Kidney (tissue), 14 donors: Measurements from ENCODE around the gene NOX5. TPM values are rescaled to one million over a fixed set of nuclear protein-coding genes. Genes with fewer than 3 reads are reported as not detected.

Experiments
- DNase-seq, 5 donors: peaks; one replicate each; pipeline ENCODE4 v3.0.0-alpha.2; 2013 to 2020
- FAIRE-seq: peaks from 2 replicates; lab custom pipeline; 2012; peaks lifted over from hg19 to GRCh38; lab: Jason Lieb, UNC
- H3K27ac ChIP-seq, 2 donors: one replicate each; pipeline ENCODE4 v1.7.0; 2013; ENCODE audit warnings: low read depth in 2 of 2, low read length in 2 of 2, inconsistent platforms in 1 of 2
- H3K27me3 ChIP-seq: one replicate; pipeline ENCODE4 v1.7.1; 2013; ENCODE audit warnings: low read length, inconsistent platforms; ENCODE audit not compliant: control insufficient read depth, insufficient read depth
- H3K36me3 ChIP-seq, 3 donors: one replicate each; pipeline versions ENCODE4 v1.7.0 to v1.7.1; 2013; ENCODE audit warnings: low read length in 3 of 3, control low read depth in 1 of 3, inconsistent platforms in 1 of 3; ENCODE audit not compliant: insufficient read depth in 3 of 3, control insufficient read depth in 2 of 3
- H3K4me1 ChIP-seq, 3 donors: one replicate each; pipeline versions ENCODE4 v1.7.0 to v1.7.1; 2013; ENCODE audit warnings: low read length in 3 of 3, inconsistent platforms in 1 of 3, low read depth in 1 of 3; ENCODE audit not compliant: control insufficient read depth in 2 of 3, insufficient read depth in 2 of 3
- H3K4me3 ChIP-seq, 3 donors: one replicate each; pipeline versions ENCODE4 v1.7.0 to v1.8.1; 2013; ENCODE audit warnings: low read length in 3 of 3, control low read depth in 1 of 3, inconsistent platforms in 1 of 3
- H3K9ac ChIP-seq, 3 donors: one replicate each; pipeline versions ENCODE4 v1.7.0 to v1.7.1; 2013; ENCODE audit warnings: low read length in 3 of 3, control low read depth in 1 of 3, inconsistent platforms in 1 of 3
- H3K9me3 ChIP-seq, 3 donors: one replicate each; pipeline versions ENCODE4 v1.7.0 to v1.7.1; 2013; ENCODE audit warnings: low read length in 3 of 3, control low read depth in 1 of 3, inconsistent platforms in 1 of 3; ENCODE audit not compliant: control insufficient read depth in 2 of 3, insufficient read depth in 1 of 3
- intact Hi-C: fragments of 100-400 bp; cut with DNase I; formaldehyde crosslinking; loops from one replicate; pipeline ENCODE4 v1.11.1; 2022
- polyA plus RNA-seq: library from polyadenylated mRNA; stranded (reverse); fragments of 350-450 nt; fragmentation: Illumina TruSeq; extraction: RNeasy Lipid Tissue Mini Kit (QIAGEN cat#74804); gene quantifications from one replicate; pipeline ENCODE4 v1.2.3, GENCODE V29; 2014; ENCODE audit warnings: low read depth, low replicate concordance; ENCODE audit not compliant: insufficient read depth
- total RNA-seq: library from RNA; stranded (reverse); fragmentation: NEBNext Ultra II Directional; extraction: Animal tissue kit (Norgen Biotek cat#: 25700); gene quantifications from one replicate; pipeline ENCODE4 v1.2.1, GENCODE V29; 2021
- TF ChIP-seq, protein P1 (sequence below): IDR thresholded peaks from 3 replicates; pipeline ENCODE4 v1.5.1; 2012; ENCODE audit warnings: mild to moderate bottlenecking, moderate library complexity, borderline replicate concordance; ENCODE audit not compliant: insufficient read depth; ENCODE audit errors: extremely low read depth
- donor health status: control.
- donor health status: control.
- donor health status: control.
- donor health status: control.
- donor health status: control.
- donor health status: DM: yes; HTN: yes; CAD: no.
- donor health status: Normal renal cell carcinoma (clear cell type).

Gene NOX5
- total and polyA plus RNA-seq, 2 donors from 2014 or later, result 0.19 to 0.60 TPM

DNA sequence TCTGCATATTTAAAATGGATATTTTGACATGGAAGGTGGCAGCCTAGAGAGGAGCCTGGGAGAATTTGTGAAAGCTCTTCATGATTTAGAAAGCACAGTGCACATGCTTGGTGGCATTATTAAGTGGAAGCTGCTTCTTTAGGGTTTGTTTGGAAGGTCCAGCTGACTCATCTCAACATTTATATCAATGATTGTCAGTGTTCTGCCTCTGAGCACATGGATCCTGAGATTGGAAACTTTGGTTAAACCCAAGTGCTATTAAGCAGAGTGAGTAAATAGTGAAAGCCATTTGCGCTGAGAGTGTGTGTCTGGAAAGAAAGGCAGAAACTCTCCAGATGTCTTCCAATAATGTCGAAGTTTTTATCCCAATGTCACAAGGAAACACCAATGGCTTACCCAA is 7.4 kb downstream of the NOX5 start:
- no peaks in the 10 kb centered on the region for H3K9me3 ChIP-seq
- no peak for DNase-seq
- H3K27ac ChIP-seq, result no peak overlapping the region
- H3K9ac ChIP-seq, result no peak overlapping the region
- TF ChIP-seq, protein P1, sequence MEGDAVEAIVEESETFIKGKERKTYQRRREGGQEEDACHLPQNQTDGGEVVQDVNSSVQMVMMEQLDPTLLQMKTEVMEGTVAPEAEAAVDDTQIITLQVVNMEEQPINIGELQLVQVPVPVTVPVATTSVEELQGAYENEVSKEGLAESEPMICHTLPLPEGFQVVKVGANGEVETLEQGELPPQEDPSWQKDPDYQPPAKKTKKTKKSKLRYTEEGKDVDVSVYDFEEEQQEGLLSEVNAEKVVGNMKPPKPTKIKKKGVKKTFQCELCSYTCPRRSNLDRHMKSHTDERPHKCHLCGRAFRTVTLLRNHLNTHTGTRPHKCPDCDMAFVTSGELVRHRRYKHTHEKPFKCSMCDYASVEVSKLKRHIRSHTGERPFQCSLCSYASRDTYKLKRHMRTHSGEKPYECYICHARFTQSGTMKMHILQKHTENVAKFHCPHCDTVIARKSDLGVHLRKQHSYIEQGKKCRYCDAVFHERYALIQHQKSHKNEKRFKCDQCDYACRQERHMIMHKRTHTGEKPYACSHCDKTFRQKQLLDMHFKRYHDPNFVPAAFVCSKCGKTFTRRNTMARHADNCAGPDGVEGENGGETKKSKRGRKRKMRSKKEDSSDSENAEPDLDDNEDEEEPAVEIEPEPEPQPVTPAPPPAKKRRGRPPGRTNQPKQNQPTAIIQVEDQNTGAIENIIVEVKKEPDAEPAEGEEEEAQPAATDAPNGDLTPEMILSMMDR, result no peak
- no peak overlapping the region for H3K4me3 ChIP-seq
- H3K36me3 ChIP-seq, result no peaks in the 10 kb centered on the region
- H3K4me1 ChIP-seq, result no peaks in the 10 kb centered on the region
- H3K27me3 ChIP-seq, result no peaks in the 10 kb centered on the region
- FAIRE-seq, result no peak
- intact Hi-C loops, result no loop called here

DNA sequence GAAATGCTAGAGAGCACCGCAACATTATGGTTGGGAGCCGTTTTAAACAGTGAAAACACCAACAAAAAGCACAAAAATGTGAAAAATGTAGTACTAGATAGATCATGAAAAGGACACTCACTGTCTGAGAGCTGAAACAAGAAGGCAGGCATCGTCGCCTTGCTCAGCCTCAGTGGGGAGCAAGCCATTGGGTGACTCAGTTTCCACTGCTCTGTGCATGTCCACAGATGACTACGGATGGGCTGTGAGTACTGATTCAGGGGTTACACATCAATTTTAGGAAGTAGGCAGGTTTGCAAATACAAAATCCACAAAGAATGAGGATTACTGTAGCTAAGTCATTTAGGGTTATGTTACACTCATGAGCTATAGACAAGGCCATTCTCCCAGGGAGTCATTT is 10.8 kb downstream of the NOX5 start:
- no peak for FAIRE-seq
- H3K36me3 ChIP-seq, result no peaks in the 10 kb centered on the region
- TF ChIP-seq, protein P1, result no peak
- no peaks in the 10 kb centered on the region for H3K9me3 ChIP-seq
- H3K27me3 ChIP-seq, result no peaks in the 10 kb centered on the region
- H3K27ac ChIP-seq, result no peak overlapping the region
- H3K4me3 ChIP-seq, result no peak overlapping the region
- no peak for DNase-seq
- H3K9ac ChIP-seq, result no peak overlapping the region
- intact Hi-C loops, result no loop called here
- no peaks in the 10 kb centered on the region for H3K4me1 ChIP-seq

DNA sequence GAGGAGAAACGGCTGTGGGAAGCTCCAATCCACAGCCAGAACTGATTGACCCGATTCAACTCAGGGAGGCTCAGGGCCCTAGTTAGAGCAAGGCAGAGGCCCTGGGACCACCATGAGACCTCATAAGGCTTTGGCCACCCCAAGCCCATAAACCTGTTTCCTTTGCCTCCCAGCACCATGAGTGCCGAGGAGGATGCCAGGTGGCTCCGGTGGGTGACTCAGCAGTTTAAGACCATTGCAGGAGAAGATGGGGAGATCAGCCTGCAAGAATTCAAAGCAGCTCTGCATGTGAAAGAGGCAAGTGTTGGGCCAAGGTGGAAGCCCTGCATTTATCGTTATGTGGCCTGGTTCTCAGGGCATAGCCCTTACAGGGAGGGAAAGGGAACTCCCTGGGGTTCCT is 11.9 kb downstream of the NOX5 start:
- Histone ChIP-seq H3K9me3 (no peaks in the 10 kb centered on the region), H3K4me1 (peaks cover 0 to 2% (median 0%) of the 10 kb centered on the region in 3 donors), H3K27me3 (no peaks in the 10 kb centered on the region), H3K9ac (no peak overlapping the region), H3K27ac (no peak overlapping the region), H3K4me3 (no peak overlapping the region), H3K36me3 (no peaks in the 10 kb centered on the region)
- DNase-seq (no peak), FAIRE-seq (no peak)
- TF ChIP-seq, protein P1, result no peak
- intact Hi-C loops, result no loop called here

DNA sequence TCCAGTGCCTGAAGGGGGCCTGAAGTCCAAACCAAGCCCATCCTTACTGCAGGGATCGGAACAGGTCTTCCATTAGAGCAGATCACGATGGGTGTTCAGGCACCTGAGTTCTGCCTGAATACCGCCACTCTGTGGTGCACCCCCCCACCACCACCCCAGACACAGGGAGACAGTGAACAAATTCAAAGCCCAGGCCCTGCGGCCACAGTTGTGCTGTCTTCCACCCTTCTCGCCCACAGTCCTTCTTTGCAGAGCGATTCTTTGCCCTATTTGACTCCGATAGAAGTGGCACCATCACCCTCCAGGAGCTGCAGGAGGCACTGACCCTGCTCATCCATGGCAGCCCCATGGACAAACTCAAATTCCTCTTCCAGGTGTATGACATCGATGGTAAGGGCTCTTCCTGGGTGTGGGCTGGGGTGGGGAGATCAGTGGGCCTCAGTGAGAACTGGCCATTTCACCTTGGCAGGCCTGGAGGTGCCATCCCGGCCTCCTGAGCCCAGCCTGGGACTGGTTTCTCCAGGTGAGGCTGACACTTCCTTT is 13.6 kb downstream of the NOX5 start:
- H3K4me3 ChIP-seq, result no peak overlapping the region

More for the DNA sequence above, 13.6 kb downstream of the NOX5 start:
- Histone ChIP-seq H3K36me3 (no peaks in the 10 kb centered on the region), H3K9ac (no peak overlapping the region), H3K27ac (no peak overlapping the region), H3K27me3 (no peaks in the 10 kb centered on the region), H3K4me1 (peaks cover 0 to 3% (median 3%) of the 10 kb centered on the region in 3 donors), H3K9me3 (no peaks in the 10 kb centered on the region)
- TF ChIP-seq, protein P1, result no peak
- intact Hi-C loops, result no loop called here
- FAIRE-seq (no peak), DNase-seq (no peak)
